CD4-positive, alpha-beta T cell treated with Interleukin-6 for 4 hours (primary cell): ENCODE measurements around the gene MAD1L1.

Experiments
- DNase-seq: peaks from one replicate; pipeline ENCODE4 v3.0.0-alpha.2; 2020; ENCODE audit warnings: mixed read lengths

MAD1L1 gene

DNA sequence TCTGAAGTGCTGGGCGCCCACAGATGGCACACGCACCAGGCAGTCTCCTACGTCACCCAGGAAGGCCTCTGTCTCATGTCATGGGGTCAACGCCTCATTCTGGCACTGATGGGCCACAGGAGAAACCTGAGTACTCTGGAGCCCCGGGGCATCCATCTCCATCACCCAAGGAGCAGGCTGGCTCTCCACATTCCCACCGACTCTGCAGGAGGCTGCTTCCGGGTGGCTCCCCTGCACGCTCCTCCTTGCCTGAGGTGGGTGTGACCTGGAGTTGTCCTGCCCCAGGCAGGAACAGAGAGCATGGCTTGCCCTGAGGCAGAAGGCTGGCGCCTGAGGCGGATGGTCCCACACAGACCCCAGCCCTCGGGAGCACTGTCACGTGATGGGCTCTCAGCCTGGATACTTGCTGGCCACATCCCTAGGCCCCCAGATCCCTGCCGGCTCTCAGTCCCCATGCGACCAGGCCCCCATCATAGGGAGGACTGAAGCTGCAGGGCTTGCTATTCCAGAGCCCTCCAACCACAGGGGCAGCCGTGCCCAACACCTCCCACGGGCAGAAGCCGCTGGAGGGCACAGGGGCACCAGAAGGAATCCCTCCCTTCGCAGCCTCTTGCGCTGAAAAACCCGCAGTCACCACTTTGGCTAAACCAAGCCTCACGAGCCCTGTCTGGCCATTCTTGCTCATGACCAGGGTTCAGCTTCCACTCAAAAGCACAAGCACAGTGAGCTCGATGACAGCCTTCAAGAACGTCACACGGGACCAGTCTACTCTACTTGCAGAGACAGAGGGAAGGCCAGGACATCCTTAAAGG lies 80.7 kb downstream of the MAD1L1 start:
- DNase-seq, result no peak

DNA sequence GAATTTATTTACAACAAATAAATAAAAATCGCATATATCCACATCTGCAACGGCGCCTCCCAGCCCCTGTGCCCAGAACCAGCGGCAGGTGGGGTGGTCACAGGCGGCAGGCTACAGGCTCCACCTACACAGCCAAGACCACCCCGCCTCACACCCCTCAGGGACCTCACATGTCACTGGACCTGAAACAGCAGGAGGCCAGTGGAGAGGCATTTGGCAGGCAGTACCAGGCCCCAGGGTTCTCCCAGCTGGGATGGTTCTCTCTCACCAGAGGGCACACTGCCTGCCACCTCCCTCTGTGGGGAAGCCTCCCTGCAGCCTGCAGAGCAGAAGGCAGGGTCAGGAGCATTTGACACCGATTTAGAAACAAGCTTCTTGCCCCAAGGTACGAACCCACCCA lies 81.5 kb downstream of the MAD1L1 start:
- no peak for DNase-seq

DNA sequence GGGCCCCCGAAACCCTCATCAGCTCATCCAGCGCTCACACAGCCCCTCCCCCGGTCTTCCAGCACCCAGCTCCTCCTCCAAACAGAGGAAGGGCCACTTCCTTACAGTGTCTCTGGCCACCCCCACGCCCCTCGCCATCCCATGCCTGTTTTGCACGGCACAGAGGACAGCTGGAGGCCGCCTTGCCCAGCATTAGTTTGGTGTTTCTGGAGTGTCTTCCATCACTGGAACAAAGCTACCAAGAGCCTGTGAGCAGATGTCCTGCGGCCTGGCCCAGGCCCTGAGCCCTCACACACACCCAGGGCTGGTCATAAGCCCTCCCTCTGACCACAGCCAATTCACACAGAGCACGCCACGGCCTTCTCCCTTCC lies 82.3 kb downstream of the MAD1L1 start:
- DNase-seq, result no peak

DNA sequence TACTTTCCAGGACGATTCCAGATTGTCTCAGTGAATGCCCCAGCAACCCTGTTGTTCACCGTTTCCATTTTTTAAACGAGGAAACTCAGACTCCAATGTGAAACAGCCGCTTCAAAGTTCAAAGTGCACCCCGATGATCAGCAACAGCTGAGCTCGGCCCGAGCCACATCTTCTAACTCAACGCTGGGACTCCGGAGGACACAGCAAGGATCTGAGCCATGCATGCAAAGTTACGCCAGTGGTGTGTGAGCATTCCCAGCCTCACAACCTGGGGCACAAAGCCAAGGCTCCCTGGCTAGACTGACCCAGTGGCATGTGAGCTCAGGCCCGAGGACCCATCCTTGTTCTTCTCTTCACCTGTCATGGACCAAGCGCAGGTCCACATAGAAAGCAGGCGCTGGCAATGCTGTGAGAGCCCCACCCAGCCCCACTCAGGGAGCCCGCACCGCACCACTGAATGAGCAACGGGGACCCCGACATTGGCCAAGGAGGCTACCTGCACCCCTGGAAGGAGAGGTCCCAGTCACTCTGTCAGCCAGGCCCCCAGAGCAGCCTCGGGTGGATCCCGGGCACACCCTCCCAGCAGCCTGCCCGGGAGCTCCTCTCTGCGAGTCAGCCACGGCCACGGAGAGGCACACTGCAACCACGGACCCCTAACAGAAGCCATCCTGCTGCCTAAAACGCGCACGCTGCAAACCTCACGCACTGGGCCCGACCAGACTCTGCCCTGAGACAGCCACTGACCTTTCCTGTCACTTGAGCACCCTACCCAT lies 82.9 kb downstream of the MAD1L1 start:
- DNase-seq, result no peak

DNA sequence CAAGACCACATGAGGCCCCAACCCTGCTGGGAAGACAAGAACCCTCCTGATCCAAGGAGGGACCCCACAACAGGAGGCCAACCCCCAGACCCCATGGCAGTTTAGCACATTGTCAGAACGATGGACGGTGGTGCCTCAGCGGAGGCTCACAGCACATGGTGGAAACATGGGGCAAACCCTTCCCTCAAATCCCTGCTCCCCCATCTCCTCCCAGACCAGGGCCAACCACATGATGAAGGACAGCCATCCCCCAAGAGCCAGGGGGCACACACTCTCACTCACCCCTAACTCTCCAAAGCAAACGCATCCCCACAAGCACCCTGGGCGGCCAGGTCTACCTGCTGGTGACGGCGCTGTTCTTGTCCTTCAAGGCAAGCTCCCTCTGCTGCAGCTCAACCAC lies 83.9 kb downstream of the MAD1L1 start:
- DNase-seq, result no peak

DNA sequence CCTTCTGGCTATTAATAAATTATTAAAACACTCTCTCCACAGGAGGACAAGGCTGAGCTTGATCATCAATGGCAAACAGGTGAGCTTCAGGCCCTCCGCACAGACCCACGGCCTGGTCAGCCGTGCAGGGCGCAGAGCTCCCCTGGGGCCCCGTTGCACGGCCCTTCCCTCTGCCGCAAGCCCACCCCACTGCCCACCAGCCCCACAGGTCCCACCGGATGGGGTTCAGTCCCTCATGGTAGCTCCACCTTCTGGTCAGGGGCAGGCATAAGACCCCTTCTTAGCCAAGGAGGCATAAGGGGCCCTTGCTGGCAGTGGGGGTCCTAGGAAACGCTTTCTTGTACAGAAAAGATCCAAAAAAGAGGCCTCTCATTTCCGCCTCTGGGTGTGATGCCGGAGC lies 84.6 kb downstream of the MAD1L1 start:
- no peak for DNase-seq

DNA sequence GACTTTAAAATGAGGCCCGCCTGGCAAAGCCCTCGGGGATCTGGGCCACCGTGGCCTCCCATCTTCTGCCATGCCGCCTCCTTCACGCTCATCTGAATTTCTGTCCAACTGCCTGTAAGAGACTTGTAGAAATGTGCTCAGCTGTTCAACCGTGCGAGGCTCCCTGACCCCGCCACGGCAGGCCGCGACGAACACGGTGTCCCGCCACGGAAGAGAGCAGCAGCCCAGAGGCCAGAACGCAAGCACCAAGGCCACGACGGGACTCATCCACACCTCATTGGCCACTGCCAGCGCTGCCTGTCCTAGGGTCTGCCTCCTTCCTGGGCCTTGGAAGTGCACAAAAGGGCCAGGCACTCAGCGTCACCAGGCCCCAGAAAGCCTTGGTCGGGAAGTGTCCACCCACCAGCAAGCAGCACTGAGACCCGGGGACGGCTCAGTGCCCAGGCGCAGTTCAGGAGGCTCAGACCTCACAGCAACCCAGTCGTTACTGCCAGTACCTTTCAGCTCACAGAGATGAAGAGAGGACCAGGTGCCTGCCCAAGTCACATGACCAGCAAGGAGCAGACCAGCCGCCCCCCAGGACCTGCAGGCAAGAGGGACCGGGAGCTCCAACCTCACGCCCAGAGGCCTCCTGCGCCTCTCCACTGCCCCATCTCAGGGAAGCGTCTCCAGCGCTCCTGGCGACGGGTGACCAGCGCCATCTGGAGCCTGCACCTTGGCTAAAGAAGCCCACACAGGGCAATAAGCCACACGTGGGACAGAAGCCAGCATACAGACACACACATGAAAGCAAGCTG lies 85.9 kb downstream of the MAD1L1 start:
- no peak for DNase-seq

DNA sequence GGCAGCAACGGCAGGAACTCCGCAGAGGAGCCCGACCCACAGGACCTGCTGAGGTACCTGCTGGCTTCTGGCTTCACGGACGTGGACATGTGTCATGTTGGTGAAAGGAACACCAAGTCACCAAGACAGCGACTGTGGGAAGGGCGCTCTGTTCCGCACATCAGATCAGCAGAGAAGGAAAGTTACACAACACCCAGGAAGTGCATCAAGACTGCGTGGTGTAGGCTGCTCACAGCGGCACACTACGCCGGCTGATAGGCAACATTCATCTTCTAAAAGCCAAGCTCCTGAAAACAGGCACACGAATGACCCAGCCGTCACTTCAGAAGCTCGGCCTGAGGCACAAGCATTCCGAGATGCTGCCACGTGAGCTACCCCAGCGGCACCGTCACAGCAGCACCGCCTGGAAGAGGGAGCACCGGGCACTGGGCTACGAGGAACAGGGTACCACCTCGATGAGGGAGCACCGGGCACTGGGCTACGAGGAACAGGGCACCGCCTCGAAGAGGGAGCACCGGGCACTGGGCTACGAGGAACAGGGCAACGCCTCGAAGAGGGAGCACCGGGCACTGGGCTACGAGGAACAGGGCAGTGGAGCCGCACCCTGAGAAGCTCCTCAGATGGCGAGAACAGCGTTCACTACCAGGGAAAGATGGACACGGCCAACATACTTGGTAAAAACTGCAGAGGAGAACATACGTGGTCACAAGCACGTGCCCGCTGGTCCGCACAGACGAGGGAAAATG lies 86.7 kb downstream of the MAD1L1 start:
- no peak for DNase-seq

DNA sequence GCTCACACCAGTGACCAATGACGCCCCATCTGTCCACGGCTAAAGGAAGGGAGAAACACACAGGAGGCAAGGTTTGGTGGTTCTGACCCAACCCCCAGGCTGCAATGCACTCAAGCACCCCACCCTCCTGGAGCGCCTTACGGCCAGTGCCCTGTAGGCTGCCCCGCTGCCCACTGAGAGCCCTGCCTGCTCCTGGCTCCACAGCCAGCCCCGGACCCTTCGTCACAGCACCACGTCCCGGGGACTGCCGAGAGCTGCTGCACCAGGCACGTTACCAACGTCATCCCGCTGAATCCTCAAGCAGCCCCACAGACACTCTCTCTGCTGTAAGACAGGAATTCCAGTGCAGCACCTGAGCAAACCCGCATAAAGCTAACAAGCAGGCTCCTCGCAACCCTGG lies 87.8 kb downstream of the MAD1L1 start:
- no peak for DNase-seq

DNA sequence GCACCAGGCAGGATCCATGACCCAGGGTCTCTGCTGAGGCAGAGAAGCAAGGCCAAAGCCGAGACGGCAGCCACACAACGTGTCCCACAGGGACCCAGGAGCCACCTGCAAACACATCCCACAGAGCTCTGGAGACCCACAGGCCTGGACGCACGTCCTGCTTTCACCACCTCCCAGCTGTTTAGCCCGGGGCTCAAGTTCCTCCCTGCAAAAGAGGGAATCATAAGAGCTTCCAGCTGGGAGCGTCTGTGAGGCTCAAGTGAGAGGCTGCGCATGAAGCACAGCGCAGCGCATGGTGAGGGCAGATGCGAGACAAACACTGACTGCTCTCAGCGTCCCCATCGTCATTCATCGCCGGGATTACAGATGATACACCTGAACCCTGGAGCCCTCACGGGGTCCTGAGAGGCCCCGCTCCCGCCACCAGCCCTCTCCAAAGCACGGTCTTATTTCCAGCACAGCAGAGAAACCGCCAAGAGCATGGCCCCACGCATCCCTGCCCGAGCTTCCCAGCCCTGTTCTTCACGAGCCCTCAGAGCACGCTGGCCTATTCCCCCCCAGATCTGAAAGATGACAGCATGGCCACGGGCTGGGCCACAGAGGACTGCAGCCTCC lies 88.7 kb downstream of the MAD1L1 start:
- DNase-seq, result no peak

DNA sequence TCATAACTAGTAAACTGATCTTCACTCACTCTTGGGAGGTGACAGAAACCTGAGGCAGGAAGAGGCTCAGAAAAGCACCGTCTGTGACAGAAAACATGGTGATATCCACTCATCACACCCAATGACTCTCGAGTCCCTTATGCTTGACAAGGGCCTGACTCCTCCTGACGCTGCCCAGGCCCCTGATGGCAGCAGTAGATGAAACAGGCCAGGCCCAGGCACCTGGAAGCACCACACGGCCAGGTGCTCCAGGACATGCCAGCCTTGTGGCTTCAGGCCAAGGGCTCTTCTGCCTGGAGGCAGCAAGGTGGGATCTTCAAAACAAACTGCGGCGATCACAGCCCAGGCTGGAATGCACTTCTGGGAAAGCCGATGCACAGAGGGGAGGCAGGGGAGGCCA lies 89.3 kb downstream of the MAD1L1 start:
- no peak for DNase-seq

DNA sequence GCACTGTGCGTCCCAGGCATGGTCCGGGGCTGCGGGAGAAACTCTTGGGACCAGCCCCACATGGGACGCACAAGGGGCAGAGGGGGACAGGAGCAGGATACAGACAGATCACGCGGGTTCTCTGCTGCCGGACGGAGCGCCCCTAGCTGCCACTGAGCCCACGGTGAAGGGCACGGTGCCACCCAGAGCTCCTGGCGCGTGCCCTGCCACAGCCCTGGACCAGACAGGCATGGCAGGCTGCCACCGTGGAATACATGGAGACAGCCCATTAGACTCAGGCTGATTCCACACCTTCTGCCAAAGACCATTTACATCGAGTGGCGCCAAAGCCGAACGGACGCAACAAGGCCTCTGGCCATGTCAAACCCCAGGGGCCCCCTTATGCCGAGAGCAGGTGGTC lies 90.4 kb downstream of the MAD1L1 start:
- no peak for DNase-seq

DNA sequence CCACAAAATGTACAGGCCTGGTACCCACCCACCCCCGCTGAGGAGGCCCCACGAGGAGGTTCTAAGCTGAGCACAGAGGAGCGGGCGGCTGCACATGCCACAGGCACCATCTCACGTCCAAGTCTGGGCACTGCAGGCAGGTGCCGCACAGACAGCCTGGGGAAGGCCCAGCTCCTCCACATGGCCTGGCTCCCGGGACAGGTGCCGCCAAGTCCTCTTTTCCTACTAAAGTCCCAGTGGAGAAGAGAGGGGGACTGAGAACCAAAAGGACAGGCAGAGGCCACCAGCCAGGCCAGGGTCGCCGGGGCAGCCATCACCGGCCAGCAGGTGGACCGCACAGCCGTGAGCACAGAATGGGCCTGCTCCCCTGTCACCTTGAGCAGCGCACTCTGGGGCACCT lies 91.1 kb downstream of the MAD1L1 start:
- no peak for DNase-seq

DNA sequence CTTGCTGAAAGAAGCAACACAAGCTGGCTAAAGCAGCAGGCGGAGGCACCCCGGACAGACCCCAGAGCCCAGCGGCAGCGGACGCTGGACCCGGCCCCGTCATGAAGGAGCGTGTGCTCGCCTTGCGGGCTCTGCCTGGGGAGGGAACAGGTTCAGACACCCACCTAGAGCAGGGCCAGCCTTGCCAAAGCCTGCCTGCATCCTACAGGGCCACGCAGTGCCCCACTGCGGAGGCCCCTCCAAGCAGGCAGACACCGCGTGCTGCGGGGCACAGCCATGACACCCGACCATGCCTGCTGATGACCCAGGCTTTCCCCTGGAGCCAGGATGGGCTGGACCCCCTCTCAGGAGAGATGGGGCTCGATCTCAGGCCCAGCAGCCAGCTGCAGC lies 91.7 kb downstream of the MAD1L1 start:
- DNase-seq, result no peak

DNA sequence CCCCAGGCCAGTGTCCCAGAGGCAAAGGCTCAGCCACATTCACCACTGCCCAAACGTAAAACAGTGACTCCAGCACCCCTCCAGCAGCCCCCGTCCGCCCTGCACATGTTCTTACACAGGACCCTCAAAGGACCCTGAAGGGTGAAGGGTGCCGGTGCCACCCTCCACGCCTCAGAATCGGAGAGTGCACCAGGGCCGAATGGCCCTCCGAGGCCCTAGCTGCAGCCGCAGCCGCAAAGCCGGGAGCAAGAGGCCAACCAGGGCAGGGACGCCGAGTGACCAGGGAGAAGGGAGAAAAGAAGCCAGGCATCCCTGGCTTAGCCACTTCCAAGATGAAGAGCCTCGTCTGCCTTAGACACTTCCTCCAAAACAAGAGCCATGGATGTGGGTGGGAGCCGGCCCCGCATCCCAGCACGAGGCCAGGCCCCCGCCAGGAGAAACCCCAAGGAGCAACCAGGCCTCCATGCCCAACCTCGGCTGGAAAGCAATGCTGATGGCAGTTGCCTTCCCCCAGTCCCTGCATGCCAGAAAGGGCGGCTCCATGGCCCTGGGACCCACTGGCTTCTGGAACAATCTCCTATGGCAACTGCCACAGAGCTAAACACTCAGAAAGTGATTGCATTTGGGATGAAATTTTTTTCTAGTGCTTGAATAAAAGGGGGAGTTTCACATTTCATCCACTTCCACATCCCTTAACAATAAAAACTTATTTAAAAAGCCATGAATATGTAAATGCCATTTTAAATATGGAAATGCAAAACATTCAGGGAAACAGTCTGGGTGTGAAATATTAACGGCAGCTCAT lies 92.3 kb downstream of the MAD1L1 start:
- DNase-seq, result no peak

DNA sequence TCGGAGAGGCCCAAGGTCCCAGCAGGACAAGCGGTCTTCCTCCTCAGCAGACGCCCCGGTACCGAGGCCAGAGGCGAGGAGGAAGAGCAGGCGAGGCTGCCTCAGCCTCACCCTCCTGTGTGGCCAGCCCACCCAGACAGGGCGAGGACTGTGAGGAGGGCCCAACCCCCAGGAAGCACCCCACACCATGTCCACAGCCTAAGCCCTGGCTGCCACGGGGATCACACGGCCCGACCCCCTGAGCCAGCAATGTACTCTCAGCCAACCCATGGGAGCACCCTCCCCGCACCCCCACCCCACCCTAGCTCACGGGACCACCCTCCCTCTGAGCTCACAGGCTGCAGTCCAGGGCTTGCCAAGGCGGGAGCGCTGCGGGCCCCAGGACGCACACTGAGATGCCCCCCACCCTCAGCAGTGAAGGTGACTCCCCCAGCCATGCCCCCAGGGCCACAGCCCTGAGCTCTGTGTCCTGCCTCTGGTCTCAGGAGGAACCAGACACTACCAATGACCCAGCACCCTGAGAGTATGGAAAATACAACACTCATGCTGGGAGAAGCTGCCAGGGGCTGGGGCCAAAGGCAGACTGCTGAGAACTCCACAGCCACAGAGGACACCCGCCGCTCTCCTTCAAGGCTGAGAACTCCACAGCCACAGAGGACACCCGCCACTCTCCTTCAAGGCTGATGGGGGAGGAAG lies 93.6 kb downstream of the MAD1L1 start:
- no peak for DNase-seq

DNA sequence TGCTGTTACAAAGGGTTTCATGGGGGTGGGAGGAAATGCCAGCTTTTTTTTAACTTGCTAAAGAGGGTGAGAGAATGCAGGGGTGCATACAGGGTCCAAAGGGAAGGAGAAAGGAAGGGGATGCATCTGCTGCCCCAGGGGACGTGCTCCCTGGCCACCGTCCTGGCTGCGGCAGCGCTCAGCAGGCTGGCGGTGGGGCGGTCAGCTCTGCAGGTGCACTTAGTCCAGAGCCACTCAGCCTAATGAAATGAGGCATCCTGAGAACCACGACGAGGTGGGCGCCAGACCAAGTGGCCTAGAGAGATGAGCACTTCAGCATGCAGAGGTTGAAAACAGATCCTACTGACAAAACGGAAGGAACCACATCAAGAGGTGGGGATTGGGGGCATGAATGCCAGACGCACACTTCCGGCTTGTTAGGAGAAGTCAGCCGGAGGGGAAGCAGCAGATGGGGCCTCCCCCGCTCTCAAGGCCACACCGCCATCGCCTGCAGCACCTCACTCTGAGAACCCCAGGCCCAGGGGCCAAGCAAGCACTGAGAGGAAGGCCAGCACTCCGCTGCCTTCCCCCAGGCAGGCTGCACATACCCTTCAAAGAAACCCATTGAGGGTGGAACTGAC lies 94.5 kb downstream of the MAD1L1 start:
- DNase-seq, result peak; percentile 67

DNA sequence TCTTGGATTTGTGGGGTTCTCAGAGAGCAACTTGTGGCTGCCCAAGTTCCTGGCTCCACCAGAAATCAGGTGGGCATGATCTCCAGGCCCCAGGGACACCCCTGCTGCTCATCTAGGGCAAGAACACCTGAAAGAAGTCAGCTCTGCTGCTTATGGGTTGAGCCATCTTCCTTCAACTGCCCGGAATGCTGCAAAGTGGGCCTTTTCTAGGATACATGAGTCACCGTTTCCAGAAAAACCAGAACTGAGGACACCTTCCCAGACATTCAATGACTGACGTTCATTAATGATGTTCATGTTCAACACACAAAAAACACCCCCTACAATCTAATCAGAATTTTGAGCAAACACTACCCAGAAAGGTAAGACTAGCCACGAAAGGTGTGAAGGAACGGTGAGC lies 98.0 kb downstream of the MAD1L1 start:
- DNase-seq, result no peak

DNA sequence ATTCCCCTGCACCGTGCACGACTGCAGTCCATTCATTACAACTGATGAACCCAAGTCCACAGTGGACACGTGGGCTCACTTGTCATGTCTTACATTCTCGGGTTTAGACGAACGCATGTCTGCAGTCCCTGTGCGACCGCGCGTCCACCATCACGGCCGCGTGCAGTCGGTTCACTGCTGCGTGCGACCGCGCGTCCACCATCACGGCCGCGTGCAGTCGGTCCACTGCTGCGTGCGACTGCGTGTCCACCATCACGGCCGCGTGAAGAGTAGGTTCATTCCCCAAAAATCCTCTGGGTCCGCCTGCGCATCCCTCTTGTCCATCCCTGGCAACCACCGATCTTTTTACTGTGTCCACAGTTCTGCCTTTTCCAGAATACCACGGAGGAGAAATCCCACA lies 100.5 kb downstream of the MAD1L1 start:
- DNase-seq, result no peak

DNA sequence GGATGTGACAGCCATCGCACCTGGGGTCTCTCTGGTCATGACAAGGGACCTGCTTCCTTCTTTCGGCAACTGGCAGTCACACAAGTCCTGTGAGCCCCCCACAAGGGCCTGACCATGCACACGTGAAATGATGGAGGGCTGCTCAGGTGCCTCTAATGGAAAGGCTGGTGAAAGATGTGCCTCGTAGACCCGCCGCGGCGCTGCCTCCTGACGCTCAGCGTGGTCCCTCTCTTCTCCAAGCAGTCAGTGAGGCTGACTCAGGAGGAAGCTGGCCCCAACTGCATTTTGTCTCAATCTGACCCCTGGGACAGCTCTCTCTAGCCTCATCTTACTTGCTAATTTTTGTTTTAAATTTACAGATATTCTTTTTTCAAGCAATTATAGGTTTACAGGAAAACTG lies 100.9 kb downstream of the MAD1L1 start:
- no peak for DNase-seq

DNA sequence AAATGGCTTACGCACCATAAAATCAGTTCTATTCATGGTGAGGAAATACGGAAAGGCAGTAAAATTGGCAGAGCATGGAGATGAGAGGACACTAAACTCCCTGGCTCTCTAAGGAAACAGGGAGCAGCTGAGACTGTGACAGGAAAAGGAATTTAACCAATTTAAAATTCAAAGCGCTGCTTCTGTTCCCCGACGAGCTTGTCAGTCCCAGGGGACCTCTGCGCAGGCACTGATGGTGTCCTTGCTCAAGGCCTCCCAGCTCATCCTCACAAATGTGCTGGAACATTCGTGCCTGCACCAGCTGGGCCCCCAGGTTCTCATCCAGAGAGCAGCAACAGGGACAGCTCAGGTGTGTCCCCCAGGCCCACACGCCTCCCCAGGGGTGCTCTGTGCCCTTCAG lies 101.4 kb downstream of the MAD1L1 start:
- no peak for DNase-seq
